Retinal pigment epithelial cell (primary cell): ENCODE data around the gene PDZD2.

Source experiments
- DNase-seq: peaks from one replicate; pipeline ENCODE4 v3.0.0-alpha.2; 2010; ENCODE audit warnings: low read depth
- H3K4me3 ChIP-seq: 2 replicates; pipeline ENCODE4 v1.5.1; 2011; ENCODE audit warnings: mild to moderate bottlenecking, low read length, control low read depth, moderate library complexity
- TF ChIP-seq, protein P1 (sequence below): conservative IDR thresholded peaks from 2 replicates; pipeline ENCODE4 v1.5.1; 2011; ENCODE audit warnings: low read depth, low read length, control low read depth, inconsistent platforms

Gene PDZD2

DNA sequence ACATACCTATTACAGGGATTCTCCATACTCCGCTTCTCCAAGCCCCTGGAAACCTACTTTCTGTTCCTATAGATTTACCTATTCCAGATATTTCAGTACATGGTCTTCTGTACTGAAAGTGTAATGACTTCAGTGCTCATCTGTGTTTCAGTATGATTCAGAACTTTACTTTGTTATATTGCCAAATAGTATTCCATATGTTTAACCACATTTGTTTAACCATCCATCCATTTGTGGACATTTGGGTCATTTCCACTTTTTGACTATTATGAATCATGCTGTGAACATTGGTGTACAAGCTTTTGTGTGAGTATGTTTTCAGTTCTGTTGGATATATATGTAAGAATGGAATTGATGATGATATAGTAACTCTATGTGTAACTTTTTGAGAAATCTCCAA is 188.9 kb downstream of the PDZD2 start:
- no peak overlapping the region for H3K4me3 ChIP-seq
- no peak for DNase-seq
- TF ChIP-seq, protein P1, sequence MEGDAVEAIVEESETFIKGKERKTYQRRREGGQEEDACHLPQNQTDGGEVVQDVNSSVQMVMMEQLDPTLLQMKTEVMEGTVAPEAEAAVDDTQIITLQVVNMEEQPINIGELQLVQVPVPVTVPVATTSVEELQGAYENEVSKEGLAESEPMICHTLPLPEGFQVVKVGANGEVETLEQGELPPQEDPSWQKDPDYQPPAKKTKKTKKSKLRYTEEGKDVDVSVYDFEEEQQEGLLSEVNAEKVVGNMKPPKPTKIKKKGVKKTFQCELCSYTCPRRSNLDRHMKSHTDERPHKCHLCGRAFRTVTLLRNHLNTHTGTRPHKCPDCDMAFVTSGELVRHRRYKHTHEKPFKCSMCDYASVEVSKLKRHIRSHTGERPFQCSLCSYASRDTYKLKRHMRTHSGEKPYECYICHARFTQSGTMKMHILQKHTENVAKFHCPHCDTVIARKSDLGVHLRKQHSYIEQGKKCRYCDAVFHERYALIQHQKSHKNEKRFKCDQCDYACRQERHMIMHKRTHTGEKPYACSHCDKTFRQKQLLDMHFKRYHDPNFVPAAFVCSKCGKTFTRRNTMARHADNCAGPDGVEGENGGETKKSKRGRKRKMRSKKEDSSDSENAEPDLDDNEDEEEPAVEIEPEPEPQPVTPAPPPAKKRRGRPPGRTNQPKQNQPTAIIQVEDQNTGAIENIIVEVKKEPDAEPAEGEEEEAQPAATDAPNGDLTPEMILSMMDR, result no peak

DNA sequence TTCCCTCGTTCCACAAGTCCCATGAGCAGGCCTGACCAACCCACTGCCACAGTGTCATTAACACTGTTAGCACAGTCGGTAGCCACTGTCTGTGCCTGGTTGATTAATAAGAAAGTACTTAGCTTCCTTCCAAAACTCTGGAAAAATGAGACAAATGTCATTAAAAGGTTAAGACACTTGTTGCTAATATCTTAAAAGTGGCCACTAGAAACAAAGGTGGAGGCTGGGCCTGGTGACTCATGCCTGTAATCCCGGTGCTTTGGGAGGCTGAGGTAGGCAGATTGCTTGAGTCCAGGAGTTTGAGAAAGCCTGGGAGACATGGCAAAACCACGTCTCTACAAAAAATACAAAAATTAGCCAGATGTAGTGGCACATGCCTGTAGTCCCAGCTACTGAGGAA is 194.0 kb downstream of the PDZD2 start:
- no peak for DNase-seq
- TF ChIP-seq, protein P1, result no peak
- no peak overlapping the region for H3K4me3 ChIP-seq

DNA sequence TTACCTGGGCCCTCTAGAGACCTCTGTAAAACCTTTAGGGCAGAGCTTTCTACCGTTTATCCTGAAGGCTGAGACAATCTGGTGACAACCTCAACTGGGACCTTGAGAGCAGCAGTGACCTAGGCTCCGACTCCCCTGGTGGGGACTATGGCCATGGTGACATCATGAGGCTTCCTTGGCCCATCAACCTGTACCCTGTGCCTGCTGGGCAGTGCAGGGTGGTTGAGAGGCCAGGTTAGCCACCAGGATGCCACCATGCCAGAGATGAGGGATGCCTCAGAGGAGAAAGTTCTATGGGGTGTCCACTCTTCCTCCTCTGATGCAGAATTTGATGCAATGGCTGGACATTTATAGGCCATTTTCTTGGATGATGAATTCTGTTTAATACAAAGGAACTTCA is 194.8 kb downstream of the PDZD2 start:
- H3K4me3 ChIP-seq, result no peak overlapping the region
- no peak for DNase-seq
- TF ChIP-seq, protein P1, result no peak

DNA sequence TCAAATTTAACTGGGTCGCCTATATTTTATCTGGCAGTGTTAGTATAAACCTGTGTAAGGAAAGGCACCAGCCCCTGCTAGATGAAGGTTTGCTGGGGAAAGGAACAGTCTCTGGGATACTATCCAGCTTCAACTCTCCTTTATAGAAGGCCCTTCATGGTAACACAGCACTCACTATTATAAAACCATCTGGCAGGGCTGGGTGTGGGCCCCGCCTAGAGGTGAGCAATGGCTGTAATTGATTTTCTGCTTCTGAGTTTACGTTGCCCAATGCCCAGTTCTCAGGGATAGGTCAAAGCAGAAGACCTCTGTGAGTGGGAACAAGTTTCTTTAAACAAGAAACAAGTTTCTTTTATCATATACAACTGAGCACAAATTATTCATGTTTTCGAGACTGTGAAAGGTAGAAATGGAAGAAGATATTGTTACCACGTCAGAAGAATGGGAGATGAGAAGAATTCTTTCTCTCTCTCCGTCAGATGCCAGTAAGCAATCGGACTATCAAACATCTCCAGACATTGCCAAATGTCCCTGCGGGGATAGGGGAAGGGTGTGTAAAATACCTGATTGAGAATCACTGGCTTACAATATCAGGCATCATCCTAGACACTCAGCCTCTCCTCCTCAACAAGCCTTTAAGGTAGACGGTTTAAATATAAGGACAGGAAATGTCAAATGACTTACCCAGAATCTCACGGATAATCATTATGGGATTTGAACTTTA is 205.9 kb downstream of the PDZD2 start:
- no peak overlapping the region for H3K4me3 ChIP-seq
- DNase-seq, result no peak
- TF ChIP-seq, protein P1, result no peak

DNA sequence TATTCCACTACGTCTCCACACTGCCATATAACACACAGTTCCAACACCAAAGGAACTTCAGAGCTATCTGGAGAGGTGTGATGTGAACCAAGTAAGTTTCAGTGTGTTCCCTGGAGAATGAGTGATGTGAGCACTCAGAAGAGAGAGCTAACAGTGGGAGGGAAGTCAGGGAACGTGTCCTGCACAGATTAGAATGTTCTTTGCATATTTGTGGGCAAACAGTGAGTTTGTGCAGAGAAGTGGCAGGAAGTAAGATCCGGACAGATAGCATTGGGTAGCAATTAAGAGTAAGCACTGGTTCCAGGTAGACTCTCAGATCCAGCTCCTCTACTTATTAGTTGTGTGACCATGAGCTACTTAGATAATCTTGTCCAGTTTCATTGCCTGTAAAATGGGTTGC is 206.4 kb downstream of the PDZD2 start:
- TF ChIP-seq, protein P1, result no peak
- H3K4me3 ChIP-seq, result no peak overlapping the region
- DNase-seq, result no peak

DNA sequence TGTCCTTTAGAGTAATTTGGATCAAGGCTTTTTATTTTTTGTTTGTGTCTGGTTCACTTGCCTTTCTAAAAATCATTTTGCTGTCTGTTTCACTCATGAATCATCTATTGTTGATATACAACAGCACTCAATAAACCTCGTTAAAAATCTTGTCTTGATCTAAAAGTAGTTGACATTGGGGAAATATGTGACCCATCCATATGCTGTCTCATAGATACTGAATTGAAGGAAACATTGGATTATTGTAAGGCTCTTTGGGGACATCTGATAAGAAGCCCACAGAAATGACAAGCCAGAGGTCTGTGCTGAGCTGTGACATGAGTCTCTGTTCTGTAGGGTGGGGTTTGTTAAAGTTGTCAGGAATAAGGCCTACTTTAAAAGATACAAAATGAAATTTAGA is 208.0 kb downstream of the PDZD2 start:
- no peak overlapping the region for H3K4me3 ChIP-seq
- no peak for DNase-seq
- TF ChIP-seq, protein P1, result no peak

DNA sequence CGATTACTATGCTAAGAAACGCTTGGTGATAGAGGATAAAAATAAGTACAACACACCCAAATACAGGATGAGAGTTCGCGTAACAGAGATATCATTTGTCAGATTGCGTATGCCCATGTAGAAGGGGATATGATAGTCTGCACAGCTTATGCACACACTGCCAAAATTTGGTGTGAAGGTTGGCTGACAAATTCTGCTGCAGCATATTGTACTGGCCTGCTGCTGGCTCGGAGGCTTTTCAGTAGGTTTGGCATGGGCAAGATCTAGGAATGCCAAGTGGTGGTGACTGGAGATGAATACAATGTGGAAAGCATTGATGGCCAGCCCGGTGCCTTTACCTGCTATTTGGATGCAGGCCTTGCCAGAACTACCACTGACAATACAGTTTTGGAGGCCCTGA is 208.4 kb downstream of the PDZD2 start:
- no peak for DNase-seq
- TF ChIP-seq, protein P1, result no peak
- H3K4me3 ChIP-seq, result no peak overlapping the region
